Measurements from ENCODE around the gene HHIPL1. TPM values are rescaled to one million over a fixed set of nuclear protein-coding genes. Genes with fewer than 3 reads are reported as not detected.

HHIPL1 gene
- total and polyA plus RNA-seq, 10 donors = 0.43 to 4.2 (median 2.7) TPM

- intact Hi-C loops (cut with DNase I; ENCODE audit: low total_unique reads) = no loop called here
- Histone ChIP-seq H3K27me3 (replicated peaks in 1 of 7) (peaks cover 0 to 68% (median 3%) of the 10 kb centered on the region in 7 donors), H3K27ac (no peak overlapping the region), H3K36me3 (no peaks in the 10 kb centered on the region), H3K9me3 (no peaks in the 10 kb centered on the region), H3K4me3 (no peak overlapping the region), H3K4me1 (peaks cover 0 to 20% (median 7%) of the 10 kb centered on the region in 6 donors)
- no peak for TF ChIP-seq CTCF (IDR thresholded peaks at IDR 0.05 in 8 of 11, conservative IDR thresholded peaks at IDR 0.05 in 3 of 11)
- TF ChIP-seq POLR2AphosphoS5 (IDR thresholded peaks at IDR 0.05) = no peak
- TF ChIP-seq POLR2A (IDR thresholded peaks at IDR 0.05) = no peak
- 85 to 91% (median 86%) methylated on average over 11 of the region's 11 CpGs for WGBS, 5 donors
- DNase-seq = no peak
Observed at GRCh38 chr14:99688629-99689028, 43.7 kb downstream of the HHIPL1 start.

GRCh38 chr14:99689266-99690236 lies 44.6 kb downstream of the HHIPL1 start:
- Histone ChIP-seq H3K27me3 (replicated peaks in 1 of 7) (peaks cover 0 to 65% (median 3%) of the 10 kb centered on the region in 7 donors), H3K27ac (no peak overlapping the region), H3K4me3 (no peak overlapping the region), H3K4me1 (peaks cover 0 to 17% (median 2%) of the 10 kb centered on the region in 6 donors), H3K36me3 (no peaks in the 10 kb centered on the region), H3K9me3 (no peaks in the 10 kb centered on the region)
- 83 to 91% (median 89%) methylated on average over 11 of the region's 11 CpGs for whole genome bisulfite sequencing, 5 donors
- intact Hi-C loops (cut with DNase I; ENCODE audit: low total_unique reads) = no loop called here
- TF ChIP-seq CTCF (IDR thresholded peaks at IDR 0.05 in 8 of 11, conservative IDR thresholded peaks at IDR 0.05 in 3 of 11) (no peak), POLR2AphosphoS5 (IDR thresholded peaks at IDR 0.05) (no peak), POLR2A (IDR thresholded peaks at IDR 0.05) (no peak)
- no peak for DNase-seq

DNA sequence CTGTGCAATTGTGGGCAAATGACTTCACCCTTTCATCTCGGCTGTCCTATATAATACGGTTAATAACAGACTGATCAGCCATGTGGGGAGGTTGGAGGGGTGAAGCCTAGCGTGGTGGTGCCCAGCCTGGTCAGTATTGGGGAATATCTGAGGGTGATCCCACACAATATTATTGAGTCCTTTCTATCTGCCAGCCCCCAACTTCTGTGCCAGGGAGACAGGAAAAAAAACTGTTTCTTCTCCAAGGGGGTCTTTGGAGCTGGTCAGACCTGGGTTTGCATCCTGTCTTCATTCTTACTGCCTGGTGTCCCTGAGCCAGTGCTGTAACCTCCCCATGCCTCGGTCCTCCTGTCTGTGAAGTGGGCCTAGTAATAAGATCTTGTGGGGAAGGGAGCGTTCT lies 45.7 kb downstream of the HHIPL1 start:
- Histone ChIP-seq H3K4me3 (no peak overlapping the region), H3K4me1 (peaks cover 0 to 14% (median 0%) of the 10 kb centered on the region in 6 donors), H3K9me3 (no peaks in the 10 kb centered on the region), H3K36me3 (no peaks in the 10 kb centered on the region), H3K27me3 (replicated peaks in 1 of 7) (peaks cover 0 to 57% (median 3%) of the 10 kb centered on the region in 7 donors), H3K27ac (no peak overlapping the region)
- 76 to 82% (median 81%) methylated on average over 5 of the region's 5 CpGs for WGBS, 5 donors
- intact Hi-C loops (cut with DNase I; ENCODE audit: low total_unique reads) = no loop called here
- TF ChIP-seq CTCF (IDR thresholded peaks at IDR 0.05 in 8 of 11, conservative IDR thresholded peaks at IDR 0.05 in 3 of 11) = no peak
- no peak for TF ChIP-seq POLR2AphosphoS5 (IDR thresholded peaks at IDR 0.05)
- no peak for TF ChIP-seq POLR2A (IDR thresholded peaks at IDR 0.05)
- no peak for DNase-seq

All from spleen (tissue), 11 donors.